H1 (cell line): ENCODE measurements around the gene DPM2. TPM values are rescaled to one million over a fixed set of nuclear protein-coding genes. Genes with fewer than 3 reads are reported as not detected.
A peak's percentile ranks its signal among the peaks of the same experiment; 100 is the strongest.

ENCODE experiments used
- CTCF ChIA-PET: fragments of 300-600 bp; sonication (Branson Sonifier 250); formaldehyde crosslinking; loops from one replicate; lab custom pipeline; 2021; ENCODE audit not compliant: partially characterized antibody; lab: Charles Lee
- POLR2A ChIA-PET: fragments of 300-600 bp; sonication (Branson Sonifier 250); formaldehyde crosslinking; loops from one replicate; lab custom pipeline; 2021; ENCODE audit warnings: inconsistent platforms; ENCODE audit not compliant: partially characterized antibody; lab: Charles Lee
- DNase-seq, 2 experiments: peaks; one replicate each; pipeline versions ENCODE4 v3.0.0 to v3.0.0-alpha.2; 2010 to 2022; ENCODE audit warnings: low spot score in 2 of 2, low read depth in 1 of 2, mixed read lengths in 1 of 2
- FAIRE-seq: peaks from 2 replicates; lab custom pipeline; 2011; peaks lifted over from hg19 to GRCh38; lab: Jason Lieb, UNC
- H2AFZ ChIP-seq: 2 replicates; pipeline ENCODE4 v1.8.1; 2012; ENCODE audit warnings: low read length, inconsistent platforms
- H2AK5ac ChIP-seq: 2 replicates; pipeline ENCODE4 v1.6.1; 2013; ENCODE audit warnings: low read depth, low read length
- H2BK120ac ChIP-seq: replicated peaks from 2 replicates; pipeline ENCODE3; 2013; ENCODE audit warnings: low read depth, low read length, inconsistent platforms
- H2BK12ac ChIP-seq: 2 replicates; pipeline ENCODE4 v1.6.1; 2013; ENCODE audit warnings: low read depth, low read length
- H2BK15ac ChIP-seq: 2 replicates; pipeline ENCODE4 v1.6.1; 2013; ENCODE audit warnings: low read length
- H2BK20ac ChIP-seq: 2 replicates; pipeline ENCODE4 v1.6.1; 2013; ENCODE audit warnings: low read length
- H2BK5ac ChIP-seq: 2 replicates; pipeline ENCODE4 v1.6.1; 2013; ENCODE audit warnings: low read depth, low read length
- H3K14ac ChIP-seq: 2 replicates; pipeline ENCODE4 v1.6.1; 2013; ENCODE audit warnings: inconsistent platforms; ENCODE audit not compliant: insufficient read length
- H3K18ac ChIP-seq: 2 replicates; pipeline ENCODE4 v1.6.1; 2013; ENCODE audit warnings: low read length; ENCODE audit errors: extremely low read depth
- H3K23ac ChIP-seq: 2 replicates; pipeline ENCODE4 v1.6.1; 2013; ENCODE audit warnings: inconsistent platforms; ENCODE audit not compliant: insufficient read length
- H3K23me2 ChIP-seq: 2 replicates; pipeline ENCODE4 v1.6.1; 2013; ENCODE audit warnings: low read depth, low read length
- H3K27ac ChIP-seq: 2 replicates; pipeline ENCODE4 v1.6.1; 2011; ENCODE audit warnings: low read depth, low read length, inconsistent platforms
- H3K27me3 ChIP-seq, 4 experiments: replicated peaks in 1 of 4; 1 replicate in 1 of 4; 2 replicates in 3 of 4; pipeline versions ENCODE4 v1.6.1 to v1.8.1; 2011 to 2013; ENCODE audit warnings: low read length in 3 of 4, mild to moderate bottlenecking in 3 of 4, inconsistent platforms in 2 of 4, mixed read lengths in 2 of 4, moderate library complexity in 1 of 4; ENCODE audit not compliant: control insufficient read depth in 3 of 4, insufficient read depth in 3 of 4; ENCODE audit errors: extremely low read depth in 1 of 4
- H3K36me3 ChIP-seq, 4 experiments: 2 replicates each; pipeline versions ENCODE4 v1.6.1 to v1.8.1; 2011 to 2013; ENCODE audit warnings: mild to moderate bottlenecking in 4 of 4, low read length in 3 of 4, moderate library complexity in 2 of 4, control low read depth in 1 of 4, inconsistent platforms in 1 of 4; ENCODE audit not compliant: insufficient read depth in 4 of 4, control insufficient read depth in 2 of 4
- H3K4ac ChIP-seq: replicated peaks from 2 replicates; pipeline ENCODE3; 2013; ENCODE audit warnings: low read length, low read depth, mixed read lengths, inconsistent platforms; ENCODE audit not compliant: insufficient read length
- H3K4me1 ChIP-seq, 4 experiments: replicated peaks in 1 of 4; 1 replicate in 1 of 4; 2 replicates in 3 of 4; pipeline versions ENCODE4 v1.6.1 to v1.8.1; 2011 to 2013; ENCODE audit warnings: low read length in 3 of 4, inconsistent platforms in 2 of 4, mixed read lengths in 1 of 4; ENCODE audit not compliant: insufficient read depth in 4 of 4, control insufficient read depth in 3 of 4
- H3K4me2 ChIP-seq, 2 experiments: 2 replicates each; pipeline versions ENCODE4 v1.6.1 to v1.8.1; 2011 to 2013; ENCODE audit warnings: low read depth in 2 of 2, low read length in 2 of 2, control low read depth in 1 of 2, inconsistent platforms in 1 of 2, mild to moderate bottlenecking in 1 of 2; ENCODE audit not compliant: insufficient read depth in 1 of 2
- H3K4me3 ChIP-seq, 4 experiments: fragments of 200-600, 300-600 bp in 1 of 4; sonication (generic), shearing (Covaris generic), sonication (Bioruptor Twin) in 1 of 4; 2 replicates each; pipeline versions ENCODE4 v1.5.1 to v1.8.1; 2011 to 2016; ENCODE audit warnings: low read length in 4 of 4, low read depth in 3 of 4, control low read depth in 2 of 4, inconsistent platforms in 2 of 4, mild to moderate bottlenecking in 2 of 4, mixed read lengths in 1 of 4, moderate library complexity in 1 of 4; ENCODE audit not compliant: insufficient read depth in 2 of 4; ENCODE audit errors: extremely low read depth in 1 of 4
- H3K56ac ChIP-seq: replicated peaks from 2 replicates; pipeline ENCODE3; 2013; ENCODE audit warnings: low read depth, mild to moderate bottlenecking, mixed read lengths, low read length, inconsistent platforms; ENCODE audit not compliant: insufficient read length
- H3K79me1 ChIP-seq: 2 replicates; pipeline ENCODE4 v1.6.1; 2013; ENCODE audit warnings: low read depth, low read length, control low read depth
- H3K79me2 ChIP-seq, 2 experiments: 2 replicates each; pipeline versions ENCODE4 v1.6.1 to v1.8.1; 2012 to 2013; ENCODE audit warnings: low read length in 2 of 2, mild to moderate bottlenecking in 2 of 2, inconsistent platforms in 1 of 2; ENCODE audit not compliant: insufficient read depth in 2 of 2, control insufficient read depth in 1 of 2
- H3K9ac ChIP-seq, 4 experiments: replicated peaks in 1 of 4; 1 replicate in 1 of 4; 2 replicates in 3 of 4; pipeline versions ENCODE4 v1.6.1 to v1.8.1; 2011 to 2013; ENCODE audit warnings: low read depth in 3 of 4, low read length in 3 of 4, control low read depth in 2 of 4, mild to moderate bottlenecking in 2 of 4, moderate library complexity in 2 of 4, inconsistent platforms in 1 of 4; ENCODE audit errors: extremely low read depth in 1 of 4
- H3K9me3 ChIP-seq, 2 experiments: 2 replicates each; pipeline versions ENCODE4 v1.6.1 to v1.8.1; 2012 to 2013; ENCODE audit warnings: mild to moderate bottlenecking in 2 of 2, moderate library complexity in 2 of 2, control low read depth in 1 of 2, inconsistent platforms in 1 of 2, low read depth in 1 of 2, low read length in 1 of 2, mixed read lengths in 1 of 2; ENCODE audit not compliant: insufficient read depth in 2 of 2
- H4K20me1 ChIP-seq, 2 experiments: replicated peaks in 1 of 2; 2 replicates each; pipeline versions ENCODE3 to v1.8.1; 2011 to 2013; ENCODE audit warnings: inconsistent platforms in 2 of 2, low read length in 2 of 2, mild to moderate bottlenecking in 1 of 2; ENCODE audit not compliant: insufficient read depth in 2 of 2, control insufficient read depth in 1 of 2
- H4K5ac ChIP-seq: 2 replicates; pipeline ENCODE4 v1.6.1; 2013; ENCODE audit warnings: low read length, low read depth, mixed read lengths, inconsistent platforms; ENCODE audit not compliant: insufficient read length
- H4K8ac ChIP-seq: 2 replicates; pipeline ENCODE4 v1.8.0; 2013; ENCODE audit warnings: mild to moderate bottlenecking, moderate library complexity, low read length, inconsistent platforms; ENCODE audit not compliant: insufficient read depth; ENCODE audit errors: extremely low read depth
- H4K91ac ChIP-seq: replicated peaks from 2 replicates; pipeline ENCODE3; 2013; ENCODE audit warnings: low read length, mixed read lengths, inconsistent platforms; ENCODE audit not compliant: insufficient read length
- CBX8 ChIP-seq: fragments of 300-800, 300-1000 bp; sonication (generic); IDR thresholded peaks from 2 replicates; pipeline ENCODE4 v1.7.1; 2016; ENCODE audit warnings: low read depth, low read length, borderline replicate concordance
- CHD1 ChIP-seq: IDR thresholded peaks from 2 replicates; pipeline ENCODE4 v1.6.1; 2012; ENCODE audit warnings: low read depth, low read length, improper control_type of control experiment
- CTBP2 ChIP-seq: IDR thresholded peaks from 2 replicates; pipeline ENCODE4 v1.7.0; 2011; ENCODE audit warnings: borderline replicate concordance, mild to moderate bottlenecking, moderate library complexity, mixed read lengths, low read length; ENCODE audit not compliant: insufficient read depth, insufficient read length
- EZH2 ChIP-seq: fragments of 200-600 bp; sonication (generic); IDR thresholded peaks from 2 replicates; pipeline ENCODE4 v1.7.1; 2012; ENCODE audit warnings: low read depth, mild to moderate bottlenecking, moderate library complexity, low read length, inconsistent platforms; ENCODE audit not compliant: severe bottlenecking
- JUN ChIP-seq: IDR thresholded peaks from 2 replicates; pipeline ENCODE4 v1.6.1; 2011; ENCODE audit warnings: low read depth, mild to moderate bottlenecking, improper control_type of control experiment, low read length
- KDM1A ChIP-seq: fragments of 200-600, 300-600 bp; sonication (generic); IDR thresholded peaks from 2 replicates; pipeline ENCODE4 v1.7.1; 2016; ENCODE audit warnings: mild to moderate bottlenecking, low read length, borderline replicate concordance
- PHF8 ChIP-seq: fragments of 200-600 bp; sonication (generic); conservative IDR thresholded peaks from 2 replicates; pipeline ENCODE4 v1.7.1; 2012; ENCODE audit warnings: low read depth, mild to moderate bottlenecking, inconsistent platforms, low read length, moderate library complexity
- RAD21 ChIP-seq, 2 experiments: IDR thresholded peaks in 1 of 2; conservative IDR thresholded peaks in 1 of 2; 2 replicates each; pipeline ENCODE4 v1.6.1; 2011; ENCODE audit warnings: low read depth in 2 of 2, low read length in 2 of 2, improper control_type of control experiment in 1 of 2, inconsistent platforms in 1 of 2, mild to moderate bottlenecking in 1 of 2, moderate library complexity in 1 of 2
- RXRA ChIP-seq: IDR thresholded peaks from 2 replicates; pipeline ENCODE4 v1.6.1; 2011; ENCODE audit warnings: low read depth, mild to moderate bottlenecking, low read length, moderate library complexity; ENCODE audit not compliant: insufficient read depth
- SP1 ChIP-seq: IDR thresholded peaks from 2 replicates; pipeline ENCODE4 v1.6.1; 2011; ENCODE audit warnings: low read depth, low read length
- SRF ChIP-seq: IDR thresholded peaks from 2 replicates; pipeline ENCODE4 v1.6.1; 2011; ENCODE audit warnings: mild to moderate bottlenecking, low read depth, low read length, moderate library complexity
- ZNF274 ChIP-seq: IDR thresholded peaks from 2 replicates; pipeline ENCODE4 v1.7.0; 2012; ENCODE audit warnings: low read length, borderline replicate concordance; ENCODE audit errors: extremely low read depth
- WGBS, 2 experiments: shearing (Covaris generic) in 1 of 2; methylation state at CpG; one replicate each; pipeline versions ENCODE4 v1.1.6 to v1.1.7; 2013 to 2015; ENCODE audit warnings: low lambda C conversion rate in 2 of 2, mixed read lengths in 2 of 2, inconsistent platforms in 1 of 2, low coverage in 1 of 2, missing lambda C conversion rate in 1 of 2; ENCODE audit not compliant: insufficient replicate concordance in 2 of 2, insufficient coverage in 1 of 2, insufficient read length in 1 of 2; ENCODE audit errors: extremely low coverage in 1 of 2, missing lambda C conversion rate in 1 of 2; 5-methylcytosine and 5-hydroxymethylcytosine counted together
- polyA plus RNA-seq, 7 experiments: library from polyadenylated mRNA; depleted of rRNA in 3 of 7; stranded (reverse) in 5 of 7; unstranded in 2 of 7; fragments of >200 nt in 5 of 7; fragments of 200-250 nt in 2 of 7; gene quantifications; 1 replicate in 5 of 7; 2 replicates in 1 of 7; 4 replicates in 1 of 7; pipeline versions ENCODE4 v1.2.1 to v1.2.3, GENCODE V29; 2011 to 2013; ENCODE audit warnings: missing spikeins in 2 of 7, mixed read lengths in 2 of 7
- total RNA-seq: library from RNA; stranded (reverse); fragmentation: NEBNext Ultra II Directional; extraction: Animal tissue kit (Norgen Biotek cat#: 25700); gene quantifications from 2 replicates; pipeline ENCODE4 v1.2.1, GENCODE V29; 2021

Gene DPM2
- total and polyA plus RNA-seq, 2 of the 8 experiments (the other 6 are each of a cell fraction or from before 2014, with no cell fraction given), result 45.4 to 95.4 TPM

- Histone ChIP-seq H2AFZ (no peak overlapping the region), H3K4ac (no peak overlapping the region), H3K27me3 (no peaks in the 10 kb centered on the region), H3K27ac (no peak overlapping the region), H3K36me3 (no peaks in the 10 kb centered on the region), H3K79me1 (peaks cover 62% of the 10 kb centered on the region), H3K4me3 (no peak overlapping the region), H3K23ac (no peak overlapping the region), H3K79me2 (peaks cover 22 to 99% of the 10 kb centered on the region in 2 experiments), H2BK15ac (peak overlapping the region; percentile 92; the same call in 1 of the 2 replicates), H4K91ac (no peak overlapping the region), H2AK5ac (0 out of 2 replicates have a peak overlapping the region, but pooled peaks have one; percentile 47), H3K56ac (no peak overlapping the region), H4K5ac (no peak overlapping the region), H3K4me2 (no peak overlapping the region), H3K4me1 (peaks cover 4 to 64% (median 52%) of the 10 kb centered on the region in 4 experiments), H3K18ac (no peak overlapping the region), H4K8ac (no peak overlapping the region), H3K9ac (peak overlapping the region in 1 of 4 experiments; percentile 27; a peak in 1 of 7 replicates), H3K14ac (no peak overlapping the region), H4K20me1 (peaks cover 70 to 72% of the 10 kb centered on the region in 2 experiments), H2BK120ac (no peak overlapping the region), H2BK5ac (peak overlapping the region; percentile 78), H2BK12ac (no peak overlapping the region), H3K9me3 (no peaks in the 10 kb centered on the region), H3K23me2 (peaks cover 7% of the 10 kb centered on the region; the same call in 1 of the 2 replicates), H2BK20ac (no peak overlapping the region)
- POLR2A ChIA-PET, result interaction anchor here (1.2 to 1.3 kb wide), 2 partner anchors 12 to 28 kb away, joined by 3 to 4 read pairs; no protein-coding TSS in a partner anchor
- DNase-seq, result no peak
- CTCF ChIA-PET, result interaction anchor here (1.2 to 7.6 kb wide), 9 partner anchors 10 to 142 kb away, joined by 3 to 55 read pairs (median 5); no protein-coding TSS in a partner anchor
- FAIRE-seq, result no peak
- WGBS, 2 experiments, result 86% methylated on average over 10 of the region's 10 CpGs; no CpG with 5 or more reads in 1 of the 2 experiments
- no peak for TF ChIP-seq RAD21 (IDR thresholded peaks at IDR 0.05 in 1 of 2, conservative IDR thresholded peaks at IDR 0.05 in 1 of 2; ENCODE audit: low read depth in 2 of 2, low read length in 2 of 2)
- TF ChIP-seq JUN, result no peak
- TF ChIP-seq KDM1A, result no peak
- no peak for TF ChIP-seq ZNF274
- TF ChIP-seq CBX8, result no peak
- no peak for TF ChIP-seq PHF8
- no peak for TF ChIP-seq RXRA
- no peak for TF ChIP-seq SP1
- no peak for TF ChIP-seq CHD1
- TF ChIP-seq CTBP2, result no peak
- TF ChIP-seq EZH2, result no peak
- TF ChIP-seq SRF, result no peak
Observed at GRCh38 chr9:127974769-127975261, 37.2 kb upstream of the DPM2 start.
